Neural progenitor cell (in vitro differentiated cells): ENCODE data around the gene SLC34A2.

Experiments
- EZH2 ChIP-seq: fragments of 200-600 bp; sonication (generic); IDR thresholded peaks from 2 replicates; pipeline ENCODE4 v1.6.1; 2017; ENCODE audit warnings: antibody characterized with exemption, mild to moderate bottlenecking, moderate library complexity
- EZH2phosphoT487 ChIP-seq: fragments of 200-600 bp; sonication (generic); IDR thresholded peaks from 2 replicates; pipeline ENCODE4 v1.6.1; 2017; ENCODE audit warnings: antibody characterized with exemption
- TF ChIP-seq, protein P1 (sequence below): fragments of 200-600 bp; sonication (generic); IDR thresholded peaks from 2 replicates; pipeline ENCODE4 v1.5.1; 2017; ENCODE audit warnings: antibody characterized with exemption, mild to moderate bottlenecking

DNA sequence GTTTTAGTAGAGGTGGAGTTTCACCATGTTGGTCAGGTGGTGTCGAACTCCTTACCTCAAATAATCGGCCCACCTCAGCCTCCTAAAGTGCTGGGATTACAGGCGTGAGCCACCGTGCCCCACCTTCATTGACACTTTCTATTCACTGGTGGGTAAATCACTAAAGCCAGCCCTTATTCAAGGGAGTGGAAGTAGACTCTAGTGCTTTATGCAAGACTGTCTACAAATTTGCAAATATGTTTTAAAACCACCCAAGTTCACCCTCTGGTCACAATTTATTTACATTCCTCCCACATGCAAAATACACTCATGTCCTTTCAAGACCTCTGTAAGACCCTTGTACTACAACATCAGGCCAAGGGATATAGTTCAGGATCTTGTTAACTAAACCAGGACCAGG, 45.0 kb downstream of the SLC34A2 start:
- TF ChIP-seq, protein P1, sequence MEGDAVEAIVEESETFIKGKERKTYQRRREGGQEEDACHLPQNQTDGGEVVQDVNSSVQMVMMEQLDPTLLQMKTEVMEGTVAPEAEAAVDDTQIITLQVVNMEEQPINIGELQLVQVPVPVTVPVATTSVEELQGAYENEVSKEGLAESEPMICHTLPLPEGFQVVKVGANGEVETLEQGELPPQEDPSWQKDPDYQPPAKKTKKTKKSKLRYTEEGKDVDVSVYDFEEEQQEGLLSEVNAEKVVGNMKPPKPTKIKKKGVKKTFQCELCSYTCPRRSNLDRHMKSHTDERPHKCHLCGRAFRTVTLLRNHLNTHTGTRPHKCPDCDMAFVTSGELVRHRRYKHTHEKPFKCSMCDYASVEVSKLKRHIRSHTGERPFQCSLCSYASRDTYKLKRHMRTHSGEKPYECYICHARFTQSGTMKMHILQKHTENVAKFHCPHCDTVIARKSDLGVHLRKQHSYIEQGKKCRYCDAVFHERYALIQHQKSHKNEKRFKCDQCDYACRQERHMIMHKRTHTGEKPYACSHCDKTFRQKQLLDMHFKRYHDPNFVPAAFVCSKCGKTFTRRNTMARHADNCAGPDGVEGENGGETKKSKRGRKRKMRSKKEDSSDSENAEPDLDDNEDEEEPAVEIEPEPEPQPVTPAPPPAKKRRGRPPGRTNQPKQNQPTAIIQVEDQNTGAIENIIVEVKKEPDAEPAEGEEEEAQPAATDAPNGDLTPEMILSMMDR = no peak
- TF ChIP-seq EZH2phosphoT487 (no peak), EZH2 (no peak)
